Liver (tissue), 3 donors: Measurements from ENCODE around the gene OR52I1.

Experiments
- ATF3 ChIP-seq: IDR thresholded peaks from 2 replicates; pipeline ENCODE4 v1.6.1; 2016; ENCODE audit warnings: antibody characterized with exemption
- CTCF ChIP-seq: fragments of 150-350 bp; IDR thresholded peaks from 2 replicates; pipeline ENCODE4 v1.5.1; 2017; ENCODE audit warnings: improper control_type of control experiment, low read depth, low read length; ENCODE audit not compliant: missing input control
- EGR1 ChIP-seq, 2 donors: IDR thresholded peaks; 2 replicates each; pipeline ENCODE4 v1.6.1; 2016 to 2018; ENCODE audit warnings: antibody characterized with exemption in 2 of 2, low read depth in 2 of 2
- FOXA1 ChIP-seq: IDR thresholded peaks from 2 replicates; pipeline ENCODE4 v1.6.1; 2016; ENCODE audit warnings: antibody characterized with exemption
- GABPA ChIP-seq, 2 donors: IDR thresholded peaks in 1 of 2; conservative IDR thresholded peaks in 1 of 2; 2 replicates each; pipeline ENCODE4 v1.6.1; 2016; ENCODE audit warnings: antibody characterized with exemption in 2 of 2, mild to moderate bottlenecking in 1 of 2, moderate library complexity in 1 of 2
- MAX ChIP-seq: IDR thresholded peaks from 2 replicates; pipeline ENCODE4 v1.6.1; 2016; ENCODE audit warnings: antibody characterized with exemption
- NR2F2 ChIP-seq: IDR thresholded peaks from 2 replicates; pipeline ENCODE4 v1.6.1; 2016; ENCODE audit warnings: antibody characterized with exemption
- SP1 ChIP-seq: IDR thresholded peaks from 2 replicates; pipeline ENCODE4 v1.6.1; 2018; ENCODE audit warnings: antibody characterized with exemption, mild to moderate bottlenecking
- donor health status: healthy.
- donor health status: healthy.

GRCh38 chr11:4607096-4607495 lies 13.3 kb downstream of the OR52I1 start:
- TF ChIP-seq FOXA1 (no peak), CTCF (no peak), ATF3 (no peak), SP1 (no peak), EGR1 (IDR thresholded peaks at IDR 0.05; ENCODE audit: low read depth in 2 of 2) (no peak), GABPA (IDR thresholded peaks at IDR 0.05 in 1 of 2, conservative IDR thresholded peaks at IDR 0.05 in 1 of 2) (no peak), NR2F2 (no peak), MAX (no peak)
